Hypothalamus (tissue), 51 donors: ENCODE data around the gene PAXX.

Experiments
- DNase-seq, 51 donors: peaks; one replicate each; lab custom pipeline; 2025; lab: John Stamatoyannopoulos, UW

The PAXX gene

GRCh38 chr9:136991993-136992818 lies at the start of gene PAXX:
TSS of gene PAXX (plus strand) at chr9:136992422. CDS start at chr9:136992444, 22 bp downstream.
- DNase-seq, result peak; percentile 25 to 96 (median 85)

- DNase-seq, result no peak
Measured at GRCh38 chr9:136942881-136943230, 49.4 kb upstream of the PAXX start.

GRCh38 chr9:136943291-136944211 lies 48.7 kb upstream of the PAXX start:
- peak in 1 of 51 donors; percentile 55 for DNase-seq

GRCh38 chr9:136944212-136944518 lies 48.1 kb upstream of the PAXX start:
- DNase-seq, result peak in 2 of 51 donors; percentile 58 to 62

GRCh38 chr9:136944519-136945332 lies 47.5 kb upstream of the PAXX start, which contains the start of the genes C8G and FBXW5:
TSS of gene C8G (plus strand) at chr9:136945243. CDS start at chr9:136945321, 78 bp downstream.
TSS of gene FBXW5 (minus strand) at chr9:136944738. CDS start at chr9:136944083, 655 bp downstream.
- DNase-seq, result peak; percentile 30 to 98 (median 88)

GRCh38 chr9:136945333-136946227 lies 46.6 kb upstream of the PAXX start:
- no peak for DNase-seq

- peak in 1 of 51 donors; percentile 35 for DNase-seq
Measured at GRCh38 chr9:136946228-136947027, 45.8 kb upstream of the PAXX start.

GRCh38 chr9:136947028-136947891 lies 45.0 kb upstream of the PAXX start:
- peak in 12 of 51 donors; percentile 19 to 62 (median 40) for DNase-seq

GRCh38 chr9:136947955-136948510 lies 44.2 kb upstream of the PAXX start:
- peak in 40 of 51 donors; percentile 23 to 82 (median 57) for DNase-seq

GRCh38 chr9:136949239-136949816 lies 42.9 kb upstream of the PAXX start:
- no peak for DNase-seq

GRCh38 chr9:136949817-136950655 lies 42.2 kb upstream of the PAXX start:
- peak; percentile 73 to 98 (median 94) for DNase-seq

- peak in 2 of 51 donors; percentile 21 to 66 for DNase-seq
Measured at GRCh38 chr9:136950656-136951276, 41.5 kb upstream of the PAXX start.

- no peak for DNase-seq
Measured at GRCh38 chr9:136951541-136952320, 40.5 kb upstream of the PAXX start, which contains the start of gene LCN12. TSS of gene LCN12 (plus strand) at chr9:136952273. CDS start at chr9:136952328, 55 bp downstream.

GRCh38 chr9:136952321-136952850 lies 39.8 kb upstream of the PAXX start:
- DNase-seq, result peak in 27 of 51 donors; percentile 34 to 83 (median 59)
